Suprapubic skin (tissue), 4 donors: ENCODE data around the gene PDIA6. TPM values are rescaled to one million over a fixed set of nuclear protein-coding genes. Genes with fewer than 3 reads are reported as not detected.

ENCODE experiments used
- DNase-seq, 2 donors: peaks; one replicate each; pipeline ENCODE4 v3.0.0-alpha.2; 2019; ENCODE audit warnings: low spot score in 2 of 2
- H3K27ac ChIP-seq: fragments of 200-600 bp; sonication (generic); one replicate; pipeline ENCODE4 v1.5.1; 2019
- H3K27me3 ChIP-seq: fragments of 200-600 bp; sonication (generic); one replicate; pipeline ENCODE4 v1.5.1; 2019
- H3K36me3 ChIP-seq: fragments of 200-600 bp; sonication (generic); one replicate; pipeline ENCODE4 v1.5.1; 2019
- H3K4me1 ChIP-seq: fragments of 200-600 bp; sonication (generic); one replicate; pipeline ENCODE4 v1.5.1; 2019
- H3K4me3 ChIP-seq: fragments of 200-600 bp; sonication (generic); one replicate; pipeline ENCODE4 v1.5.1; 2019; ENCODE audit warnings: mild to moderate bottlenecking
- H3K9me3 ChIP-seq: fragments of 200-600 bp; sonication (generic); one replicate; pipeline ENCODE4 v1.5.1; 2019
- EP300 ChIP-seq: sonication (generic); formaldehyde crosslinking; IDR thresholded peaks from one replicate; pipeline ENCODE4 v1.6.1; 2017; ENCODE audit warnings: antibody characterized with exemption
- POLR2A ChIP-seq, 2 donors: fragments of 450-650 bp; IDR thresholded peaks; one replicate each; pipeline ENCODE4 v1.6.1; 2017; ENCODE audit warnings: antibody characterized with exemption in 2 of 2, mild to moderate bottlenecking in 2 of 2, moderate library complexity in 2 of 2
- POLR2AphosphoS5 ChIP-seq, 3 donors: sonication (generic); formaldehyde crosslinking; IDR thresholded peaks; one replicate each; pipeline ENCODE4 v1.6.1; 2017; ENCODE audit warnings: antibody characterized with exemption in 3 of 3
- WGBS: methylation state at CpG from one replicate; pipeline ENCODE4 v1.1.5; 2018; 5-methylcytosine and 5-hydroxymethylcytosine counted together
- total RNA-seq, 4 donors: library from RNA; depleted of rRNA; stranded (reverse); fragments of >200 nt; gene quantifications; one replicate each; pipeline ENCODE4 v1.1.0, GENCODE V29; 2016
- TF ChIP-seq, protein P1 (sequence below), 2 donors: fragments of 200-600 bp in 1 of 2; fragments of 450-650 bp in 1 of 2; sonication (generic) in 1 of 2; IDR thresholded peaks; one replicate each; pipeline ENCODE4 v1.5.1; 2016 to 2019; ENCODE audit warnings: antibody characterized with exemption in 2 of 2, mild to moderate bottlenecking in 1 of 2, moderate library complexity in 1 of 2

Gene PDIA6
- total RNA-seq, 4 donors from 2014 or later, result 40.2 to 77.5 (median 63.1) TPM

GRCh38 chr2:10738192-10738591, 74.4 kb downstream of the PDIA6 start:
- TF ChIP-seq POLR2AphosphoS5 (IDR thresholded peaks at IDR 0.05) (no peak), EP300 (no peak)
- 94% methylated on average over 6 of the region's 6 CpGs for WGBS
- H3K4me3 ChIP-seq, result no peak overlapping the region
- H3K27ac ChIP-seq, result no peak overlapping the region
- H3K9me3 ChIP-seq, result no peaks in the 10 kb centered on the region
- H3K36me3 ChIP-seq, result no peaks in the 10 kb centered on the region
- no peaks in the 10 kb centered on the region for H3K27me3 ChIP-seq
- no peak for DNase-seq
- no peaks in the 10 kb centered on the region for H3K4me1 ChIP-seq

DNA sequence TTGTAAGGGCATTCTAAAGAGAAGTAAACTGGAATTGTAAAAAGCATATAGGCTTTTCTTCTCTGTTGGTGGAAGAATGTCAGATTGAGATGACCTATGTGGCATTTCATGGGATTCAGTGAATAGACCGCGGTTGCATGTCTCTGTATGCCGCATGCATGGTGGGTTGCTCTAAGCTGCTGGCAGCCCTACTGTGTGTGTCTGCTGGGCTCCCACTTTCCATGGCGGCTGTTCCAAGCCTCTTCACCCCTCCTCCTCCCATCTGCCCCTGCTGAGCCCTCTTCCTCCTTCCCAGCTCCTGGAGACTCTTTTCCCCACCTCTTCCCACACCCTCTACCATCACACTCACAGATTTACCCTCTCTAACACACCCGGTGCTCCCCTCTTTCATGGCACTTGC, 78.6 kb downstream of the PDIA6 start:
- H3K4me3 ChIP-seq, result no peak overlapping the region
- H3K4me1 ChIP-seq, result no peaks in the 10 kb centered on the region
- H3K9me3 ChIP-seq, result no peaks in the 10 kb centered on the region
- DNase-seq, result no peak
- WGBS, result 86% methylated on average over 5 of the region's 5 CpGs
- no peaks in the 10 kb centered on the region for H3K36me3 ChIP-seq
- H3K27ac ChIP-seq, result no peak overlapping the region
- H3K27me3 ChIP-seq, result no peaks in the 10 kb centered on the region
- no peak for TF ChIP-seq EP300
- no peak for TF ChIP-seq POLR2A (IDR thresholded peaks at IDR 0.05)
- TF ChIP-seq POLR2AphosphoS5 (IDR thresholded peaks at IDR 0.05), result no peak
- TF ChIP-seq, protein P1, sequence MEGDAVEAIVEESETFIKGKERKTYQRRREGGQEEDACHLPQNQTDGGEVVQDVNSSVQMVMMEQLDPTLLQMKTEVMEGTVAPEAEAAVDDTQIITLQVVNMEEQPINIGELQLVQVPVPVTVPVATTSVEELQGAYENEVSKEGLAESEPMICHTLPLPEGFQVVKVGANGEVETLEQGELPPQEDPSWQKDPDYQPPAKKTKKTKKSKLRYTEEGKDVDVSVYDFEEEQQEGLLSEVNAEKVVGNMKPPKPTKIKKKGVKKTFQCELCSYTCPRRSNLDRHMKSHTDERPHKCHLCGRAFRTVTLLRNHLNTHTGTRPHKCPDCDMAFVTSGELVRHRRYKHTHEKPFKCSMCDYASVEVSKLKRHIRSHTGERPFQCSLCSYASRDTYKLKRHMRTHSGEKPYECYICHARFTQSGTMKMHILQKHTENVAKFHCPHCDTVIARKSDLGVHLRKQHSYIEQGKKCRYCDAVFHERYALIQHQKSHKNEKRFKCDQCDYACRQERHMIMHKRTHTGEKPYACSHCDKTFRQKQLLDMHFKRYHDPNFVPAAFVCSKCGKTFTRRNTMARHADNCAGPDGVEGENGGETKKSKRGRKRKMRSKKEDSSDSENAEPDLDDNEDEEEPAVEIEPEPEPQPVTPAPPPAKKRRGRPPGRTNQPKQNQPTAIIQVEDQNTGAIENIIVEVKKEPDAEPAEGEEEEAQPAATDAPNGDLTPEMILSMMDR (IDR thresholded peaks at IDR 0.05), result no peak

DNA sequence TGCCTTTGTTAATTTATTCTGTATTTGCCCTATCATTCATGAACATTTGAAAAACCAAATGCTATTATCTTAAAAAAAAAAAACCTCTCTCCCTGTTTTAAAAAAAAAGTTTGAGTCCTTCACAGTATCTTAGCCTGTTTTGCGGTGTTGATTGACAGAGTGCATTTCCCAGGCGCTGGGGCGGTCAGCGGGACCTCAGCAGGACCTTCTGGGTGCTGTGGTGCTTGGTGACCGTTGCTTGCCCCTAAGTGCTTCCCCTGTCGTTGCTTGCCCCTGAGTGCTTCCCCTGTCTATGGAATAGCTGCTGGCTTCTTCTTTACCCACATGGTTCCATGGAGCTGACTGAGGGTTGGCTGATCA, 79.0 kb downstream of the PDIA6 start:
- no peaks in the 10 kb centered on the region for H3K27me3 ChIP-seq
- no peaks in the 10 kb centered on the region for H3K9me3 ChIP-seq
- no peak overlapping the region for H3K4me3 ChIP-seq
- DNase-seq, result no peak
- no peaks in the 10 kb centered on the region for H3K36me3 ChIP-seq
- TF ChIP-seq, protein P1 (IDR thresholded peaks at IDR 0.05), result no peak
- TF ChIP-seq POLR2AphosphoS5 (IDR thresholded peaks at IDR 0.05) (no peak), POLR2A (IDR thresholded peaks at IDR 0.05) (no peak), EP300 (no peak)
- H3K4me1 ChIP-seq, result no peaks in the 10 kb centered on the region
- H3K27ac ChIP-seq, result no peak overlapping the region
- 58% methylated on average over 6 of the region's 6 CpGs for WGBS

Other genes with a start within 250 kb of the PDIA6 start
- 10 to 100 TPM; 19.4 to 24.7 (median 22.9) TPM for gene NOL10, start 122.8 kb downstream of the PDIA6 start, total RNA-seq
- 1,000 to 10,000 TPM in 1 of 4 donors, 100 to 1,000 TPM in 3; 142 to 1,335 (median 496) TPM for gene ATP6V1C2, start 91.2 kb downstream of the PDIA6 start, total RNA-seq
- gene KCNF1, start 99.1 kb upstream of the PDIA6 start, total RNA-seq, result not detected